HepG2 (cell line): Measurements from ENCODE around the gene MRPL58. TPM values are rescaled to one million over a fixed set of nuclear protein-coding genes. Genes with fewer than 3 reads are reported as not detected.

Experiments used
- ATAC-seq: fragments of 200-7000 bp; cut with Tn5 transposase; 3 replicates; pipeline ENCODE4 v1.9.1; 2020; ENCODE audit warnings: mild to moderate bottlenecking, moderate library complexity
- BruUV-seq: library from RNA; stranded (reverse); fragments of 400-500 nt; replicated peaks from 2 replicates; lab custom pipeline; 2021; lab: Mats Ljungman, UMichigan
- CTCF ChIA-PET: fragments of 300-600 bp; formaldehyde crosslinking; extraction: SDS; loops from one replicate; lab custom pipeline; 2021; ENCODE audit warnings: low total read pairs, inconsistent platforms, low intra/inter-chr PET ratio; lab: Yijun Ruan, JAX
- POLR2A ChIA-PET: fragments of 350-600 bp; sonication (Branson Sonifier 250); formaldehyde crosslinking; loops from one replicate; lab custom pipeline; 2020; ENCODE audit warnings: antibody characterized with exemption, inconsistent platforms; lab: Yijun Ruan, JAX
- DNase-seq: peaks from one replicate; pipeline ENCODE4 v3.0.0-alpha.2; 2015; ENCODE audit warnings: low spot score
- FAIRE-seq: peaks from 3 replicates; lab custom pipeline; 2011; peaks lifted over from hg19 to GRCh38; lab: Jason Lieb, UNC
- H2AFZ ChIP-seq: one replicate; pipeline ENCODE4 v1.6.1; 2011; ENCODE audit warnings: low read length, inconsistent platforms
- H3K27ac ChIP-seq: fragments of 300-600 bp; 3 replicates; pipeline ENCODE4 v1.8.0; 2011; ENCODE audit warnings: mixed run types, mild to moderate bottlenecking, mixed read lengths, low read length, inconsistent platforms; ENCODE audit not compliant: insufficient read depth; ENCODE audit errors: extremely low read length
- H3K27me3 ChIP-seq, 2 experiments: fragments of 200-600 bp in 1 of 2; 2 replicates in 1 of 2; 3 replicates in 1 of 2; pipeline versions ENCODE4 v1.6.0 to v1.8.0; 2011; ENCODE audit warnings: low read length in 2 of 2, mild to moderate bottlenecking in 2 of 2, moderate library complexity in 2 of 2, inconsistent platforms in 1 of 2; ENCODE audit not compliant: insufficient read depth in 2 of 2, control insufficient read depth in 1 of 2
- H3K36me3 ChIP-seq, 2 experiments: fragments of 200-600 bp in 1 of 2; replicated peaks in 1 of 2; 2 replicates in 1 of 2; 3 replicates in 1 of 2; pipeline versions ENCODE4 v1.5.1 to v1.8.0; 2011; ENCODE audit warnings: low read length in 2 of 2, inconsistent platforms in 1 of 2; ENCODE audit not compliant: insufficient read depth in 2 of 2, control insufficient read depth in 1 of 2
- H3K4me1 ChIP-seq: 2 replicates; pipeline ENCODE4 v1.5.1; 2012; ENCODE audit warnings: low read length, inconsistent platforms; ENCODE audit not compliant: insufficient read depth
- H3K4me2 ChIP-seq: 2 replicates; pipeline ENCODE4 v1.6.0; 2011; ENCODE audit warnings: low read depth, low read length, inconsistent platforms
- H3K4me3 ChIP-seq, 3 experiments: fragments of 200-600 bp in 1 of 3; sonication (generic), shearing (Covaris generic) in 1 of 3; replicated peaks in 1 of 3; 2 replicates each; pipeline ENCODE4 v1.5.1; 2011 to 2016; ENCODE audit warnings: low read length in 3 of 3, inconsistent platforms in 2 of 3, low read depth in 2 of 3, mild to moderate bottlenecking in 2 of 3, control low read depth in 1 of 3, mixed read lengths in 1 of 3; ENCODE audit not compliant: insufficient read depth in 1 of 3
- H3K79me2 ChIP-seq: one replicate; pipeline ENCODE4 v1.6.1; 2011; ENCODE audit warnings: low read length, inconsistent platforms; ENCODE audit not compliant: insufficient read depth
- H3K9ac ChIP-seq: 2 replicates; pipeline ENCODE4 v1.6.0; 2011; ENCODE audit warnings: mild to moderate bottlenecking, low read depth, low read length, inconsistent platforms; ENCODE audit not compliant: insufficient read depth
- H3K9me3 ChIP-seq: 2 replicates; pipeline ENCODE4 v1.5.1; 2012; ENCODE audit warnings: mild to moderate bottlenecking, low read length
- H4K20me1 ChIP-seq: 2 replicates; pipeline ENCODE4 v1.6.0; 2011; ENCODE audit warnings: inconsistent platforms, mild to moderate bottlenecking, low read length, moderate library complexity; ENCODE audit not compliant: insufficient read depth
- AGO2 ChIP-seq: fragments of 200-400 bp; formaldehyde crosslinking; optimal IDR thresholded peaks from 2 replicates; pipeline ENCODE3; 2017; ENCODE audit warnings: mild to moderate bottlenecking, low read depth, low read length, moderate library complexity
- DMTF1 ChIP-seq: sonication (generic); formaldehyde crosslinking; IDR thresholded peaks from 2 replicates; pipeline ENCODE4 v1.4.0; 2020; ENCODE audit warnings: mild to moderate bottlenecking, missing genetic modification reagents
- FOXA1 ChIP-seq, 2 experiments: fragments of 450-650 bp in 1 of 2; sonication (generic) in 1 of 2; formaldehyde crosslinking in 1 of 2; IDR thresholded peaks; 2 replicates each; pipeline versions ENCODE4 v1.4.0 to v1.6.1; 2016 to 2020; ENCODE audit warnings: missing genetic modification reagents in 1 of 2
- PHF5A ChIP-seq: IDR thresholded peaks from one replicate; pipeline ENCODE4 v1.6.1; 2018; ENCODE audit warnings: low read depth, missing genetic modification reagents; ENCODE audit not compliant: unreplicated experiment
- RAD51 ChIP-seq: fragments of 450-650 bp; IDR thresholded peaks from 2 replicates; pipeline ENCODE4 v1.6.1; 2016; ENCODE audit warnings: borderline replicate concordance
- RBFOX2 ChIP-seq: fragments of 200-400 bp; formaldehyde crosslinking; IDR thresholded peaks from 2 replicates; pipeline ENCODE4 v1.6.1; 2017; ENCODE audit warnings: low read depth, mild to moderate bottlenecking, low read length
- ZMYM2 ChIP-seq: sonication (generic); formaldehyde crosslinking; IDR thresholded peaks from 2 replicates; pipeline ENCODE4 v1.8.0; 2022; ENCODE audit warnings: mild to moderate bottlenecking, missing genetic modification reagents
- ZNF430 ChIP-seq: sonication (generic); formaldehyde crosslinking; IDR thresholded peaks from 2 replicates; pipeline ENCODE4 v1.9.0; 2021; ENCODE audit warnings: mild to moderate bottlenecking, missing genetic modification reagents
- ZNF558 ChIP-seq: sonication (generic); formaldehyde crosslinking; IDR thresholded peaks from 2 replicates; pipeline ENCODE4 v1.9.0; 2022; ENCODE audit warnings: mild to moderate bottlenecking, missing genetic modification reagents, borderline replicate concordance
- WGBS: methylation state at CpG from one replicate; pipeline ENCODE4 v1.1.6; 2017; ENCODE audit warnings: low lambda C conversion rate; 5-methylcytosine and 5-hydroxymethylcytosine counted together
- in situ Hi-C: cut with HindIII; loops from 2 replicates; pipeline ENCODE4 v1.10.0; 2017; ENCODE audit warnings: low pct_unique_long_range_greater_than_20kb; ENCODE audit not compliant: extremely low pct_ligation_motif_present
- intact Hi-C: fragments of 100-400 bp; cut with micrococcal nuclease; formaldehyde crosslinking; loops from one replicate; pipeline ENCODE4 v1.10.0; 2022; ENCODE audit not compliant: unreplicated experiment
- polyA plus RNA-seq, 8 experiments: library from polyadenylated mRNA; depleted of rRNA in 3 of 8; stranded (reverse) in 7 of 8; unstranded in 1 of 8; fragments of >200 nt; fragmentation: Illumina TruSeq in 4 of 8; extraction: Trizol in 4 of 8; gene quantifications; 2 replicates each; pipeline versions ENCODE4 v1.2.1 to v1.2.3, GENCODE V29; 2011 to 2016; ENCODE audit warnings: low read depth in 4 of 8, missing spikeins in 1 of 8, mixed read lengths in 1 of 8; ENCODE audit not compliant: insufficient read depth in 1 of 8
- total RNA-seq, 5 experiments: library from RNA; depleted of rRNA; stranded (reverse); fragments of >200 nt; fragmentation: Illumina TruSeq; extraction: Trizol; gene quantifications; 2 replicates each; pipeline ENCODE4 v1.2.3, GENCODE V29; 2016; ENCODE audit warnings: low read depth in 1 of 5

The MRPL58 gene
- total and polyA plus RNA-seq, 2 of the 13 experiments (the other 11 are each of a cell fraction or from before 2014, with no cell fraction given): 44.9 to 68.9 TPM

- no peak for ATAC-seq
- Histone ChIP-seq H3K36me3 (peaks cover 27 to 61% of the 10 kb centered on the region in 2 experiments), H2AFZ (no peak overlapping the region), H3K4me3 (no peak overlapping the region), H3K27ac (no peak overlapping the region), H3K9ac (no peak overlapping the region), H3K4me1 (peaks cover 10% of the 10 kb centered on the region; the same call in 1 of the 2 replicates), H4K20me1 (no peaks in the 10 kb centered on the region), H3K9me3 (no peaks in the 10 kb centered on the region), H3K27me3 (no peaks in the 10 kb centered on the region), H3K4me2 (no peak overlapping the region), H3K79me2 (no peaks in the 10 kb centered on the region)
- DNase-seq: no peak
- no peak for FAIRE-seq
- 98% methylated on average over 26 of the region's 26 CpGs for WGBS
- POLR2A ChIA-PET: interaction anchor here (0.7 to 1.6 kb wide), 9 partner anchors 17 to 141 kb away, joined by 3 to 5 read pairs (median 3); partner anchors contain the start of genes ARMC7 and NT5C
- in situ Hi-C loops (no loop called here), intact Hi-C loops (no loop called here)
- TF ChIP-seq AGO2 (peak; percentile 58), ZNF430 (CRISPR knock-in tag) (no peak), RBFOX2 (0 out of 2 replicates have a peak, but pooled peaks have one; percentile 45), DMTF1 (CRISPR knock-in tag) (no peak), RAD51 (no peak), ZNF558 (no peak), FOXA1 (IDR thresholded peaks at IDR 0.05) (no peak), FOXA1 (CRISPR knock-in tag; IDR thresholded peaks at IDR 0.05) (no peak), PHF5A (CRISPR knock-in tag) (no peak), ZMYM2 (CRISPR knock-in tag) (no peak)
- BruUV-seq: no TSS peak
- CTCF ChIA-PET: interaction anchor here (1.4 to 1.9 kb wide), 2 partner anchors 45 to 70 kb away, joined by 5 to 6 read pairs; no protein-coding TSS in a partner anchor
Measured at GRCh38 chr17:75060434-75061054, 48.1 kb downstream of the MRPL58 start.
